IMR-90 (cell line): ENCODE data around the gene TECPR2. TPM values are rescaled to one million over a fixed set of nuclear protein-coding genes. Genes with fewer than 3 reads are reported as not detected.

Source experiments
- ATAC-seq: fragments of 200-7000 bp; cut with Tn5 transposase; 2 replicates; pipeline ENCODE4 v1.9.1; 2020; ENCODE audit warnings: low read depth, mild to moderate bottlenecking, moderate library complexity
- BruUV-seq: library from RNA; stranded (reverse); fragments of 400-500 nt; replicated peaks from 2 replicates; lab custom pipeline; 2021; lab: Mats Ljungman, UMichigan
- CTCF ChIA-PET: fragments of 300-600 bp; formaldehyde crosslinking; extraction: SDS; loops from one replicate; lab custom pipeline; 2021; ENCODE audit warnings: antibody characterized with exemption; lab: Yijun Ruan, JAX
- POLR2A ChIA-PET: fragments of 300-600 bp; sonication (Branson Sonifier 250); formaldehyde crosslinking; loops from one replicate; lab custom pipeline; 2022; ENCODE audit warnings: antibody characterized with exemption; ENCODE audit not compliant: unreplicated experiment; lab: Charles Lee
- DNase-seq: peaks from one replicate; pipeline ENCODE4 v3.0.0; 2013
- H2AFZ ChIP-seq: replicated peaks from 2 replicates; pipeline ENCODE3; 2013; ENCODE audit warnings: low read length, mild to moderate bottlenecking; ENCODE audit not compliant: poor library complexity
- H2AK5ac ChIP-seq: 2 replicates; pipeline ENCODE4 v1.6.1; 2013; ENCODE audit warnings: low read depth, low read length, inconsistent platforms
- H2AK9ac ChIP-seq: replicated peaks from 2 replicates; pipeline ENCODE3; 2013; ENCODE audit warnings: mild to moderate bottlenecking, low read depth, low read length, moderate library complexity; ENCODE audit not compliant: poor library complexity
- H2BK120ac ChIP-seq: 2 replicates; pipeline ENCODE4 v1.6.1; 2013; ENCODE audit warnings: low read depth, low read length, inconsistent platforms
- H2BK15ac ChIP-seq: 3 replicates; pipeline ENCODE4 v1.6.1; 2013; ENCODE audit warnings: low read depth, low read length, inconsistent platforms
- H2BK20ac ChIP-seq: 2 replicates; pipeline ENCODE4 v1.6.1; 2013; ENCODE audit warnings: low read depth, mild to moderate bottlenecking, inconsistent platforms, low read length, moderate library complexity
- H2BK5ac ChIP-seq: 2 replicates; pipeline ENCODE4 v1.6.1; 2013; ENCODE audit warnings: mild to moderate bottlenecking, low read depth, low read length, inconsistent platforms; ENCODE audit not compliant: poor library complexity, severe bottlenecking
- H3K14ac ChIP-seq: replicated peaks from 2 replicates; pipeline ENCODE4 v1.6.1; 2013; ENCODE audit warnings: low read depth, low read length, inconsistent platforms
- H3K18ac ChIP-seq: 2 replicates; pipeline ENCODE4 v1.6.1; 2013; ENCODE audit warnings: low read depth, low read length, control low read depth
- H3K23ac ChIP-seq: 2 replicates; pipeline ENCODE4 v1.6.1; 2013; ENCODE audit warnings: low read depth, low read length, inconsistent platforms
- H3K27ac ChIP-seq: 2 replicates; pipeline ENCODE4 v1.5.1; 2013; ENCODE audit warnings: mild to moderate bottlenecking, control low read depth, low read length; ENCODE audit not compliant: insufficient read depth
- H3K27me3 ChIP-seq: 2 replicates; pipeline ENCODE4 v1.6.1; 2013; ENCODE audit warnings: low read length; ENCODE audit not compliant: control insufficient read depth, insufficient read depth
- H3K36me3 ChIP-seq: 2 replicates; pipeline ENCODE4 v1.6.1; 2013; ENCODE audit warnings: low read length, mixed read lengths; ENCODE audit not compliant: control insufficient read depth, insufficient read depth
- H3K4ac ChIP-seq: 2 replicates; pipeline ENCODE4 v1.6.1; 2013; ENCODE audit warnings: low read depth, low read length, inconsistent platforms
- H3K4me1 ChIP-seq: 2 replicates; pipeline ENCODE4 v1.6.1; 2013; ENCODE audit warnings: low read length, mixed read lengths; ENCODE audit not compliant: control insufficient read depth, insufficient read depth
- H3K4me2 ChIP-seq: 2 replicates; pipeline ENCODE4 v1.6.1; 2013; ENCODE audit warnings: low read depth, mild to moderate bottlenecking, control low read depth, low read length, moderate library complexity
- H3K4me3 ChIP-seq: 2 replicates; pipeline ENCODE4 v1.5.1; 2013; ENCODE audit warnings: low read depth, mild to moderate bottlenecking, control low read depth, low read length, moderate library complexity; ENCODE audit not compliant: insufficient read depth
- H3K56ac ChIP-seq: 2 replicates; pipeline ENCODE4 v1.6.1; 2013; ENCODE audit warnings: low read length, inconsistent platforms; ENCODE audit not compliant: insufficient read depth; ENCODE audit errors: extremely low read depth
- H3K79me1 ChIP-seq, 2 experiments: 2 replicates each; pipeline ENCODE4 v1.6.1; 2013; ENCODE audit warnings: low read length in 2 of 2, inconsistent platforms in 1 of 2, low read depth in 1 of 2
- H3K9ac ChIP-seq: 2 replicates; pipeline ENCODE4 v1.6.1; 2013; ENCODE audit warnings: low read depth, low read length, control low read depth
- H3K9me1 ChIP-seq: 2 replicates; pipeline ENCODE4 v1.6.1; 2013; ENCODE audit warnings: low read length, inconsistent platforms; ENCODE audit not compliant: insufficient read depth
- H3K9me3 ChIP-seq: 2 replicates; pipeline ENCODE4 v1.6.1; 2013; ENCODE audit warnings: low read length; ENCODE audit not compliant: control insufficient read depth, insufficient read depth
- H4K20me1 ChIP-seq: 2 replicates; pipeline ENCODE4 v1.6.1; 2013; ENCODE audit warnings: low read length, inconsistent platforms; ENCODE audit not compliant: insufficient read depth
- H4K5ac ChIP-seq: 2 replicates; pipeline ENCODE4 v1.6.1; 2013; ENCODE audit warnings: mild to moderate bottlenecking, low read depth, low read length, control low read depth
- H4K8ac ChIP-seq, 2 experiments: 2 replicates each; pipeline ENCODE4 v1.6.1; 2013; ENCODE audit warnings: low read depth in 2 of 2, low read length in 2 of 2, control low read depth in 1 of 2, inconsistent platforms in 1 of 2
- H4K91ac ChIP-seq: 2 replicates; pipeline ENCODE4 v1.6.1; 2013; ENCODE audit warnings: low read depth, low read length, inconsistent platforms; ENCODE audit not compliant: insufficient read depth
- CHD1 ChIP-seq: IDR thresholded peaks from 2 replicates; pipeline ENCODE4 v1.6.1; 2012; ENCODE audit warnings: low read depth, low read length, improper control_type of control experiment
- FOS ChIP-seq: fragments of 150-350 bp; IDR thresholded peaks from 2 replicates; pipeline ENCODE4 v1.6.1; 2016; ENCODE audit warnings: low read depth, low read length
- MAFK ChIP-seq: IDR thresholded peaks from 2 replicates; pipeline ENCODE4 v1.6.1; 2012; ENCODE audit warnings: low read depth, low read length, improper control_type of control experiment
- WGBS, 2 experiments: methylation state at CpG; one replicate each; pipeline versions ENCODE4 v1.1.5 to v1.1.7; 2013; ENCODE audit warnings: missing lambda C conversion rate in 2 of 2; ENCODE audit not compliant: insufficient read length in 1 of 2; ENCODE audit errors: extremely low coverage in 2 of 2; 5-methylcytosine and 5-hydroxymethylcytosine counted together
- dilution Hi-C: fragments of 300-500 bp; cut with HindIII; formaldehyde crosslinking; loops from one replicate; pipeline ENCODE4 v1.14.3; 2018; ENCODE audit warnings: low sequenced_read_pairs; ENCODE audit not compliant: unreplicated experiment
- in situ Hi-C: fragments of 300-500 bp; cut with MboI; formaldehyde crosslinking; loops from 3 replicates; pipeline ENCODE4 v1.14.3; 2019; ENCODE audit warnings: low sequenced_read_pairs, inconsistent platforms, mixed read lengths
- intact Hi-C: fragments of 100-400 bp; cut with micrococcal nuclease; formaldehyde crosslinking; loops from 2 replicates; pipeline ENCODE4 v1.10.0; 2022
- polyA plus RNA-seq, 3 experiments: library from polyadenylated mRNA; depleted of rRNA; stranded (reverse); fragments of >200 nt; gene quantifications; 2 replicates each; pipeline ENCODE4 v1.2.3, GENCODE V29; 2012; ENCODE audit warnings: low replicate concordance in 1 of 3
- total RNA-seq: library from RNA; depleted of rRNA; stranded (reverse); fragments of >200 nt; gene quantifications from 2 replicates; pipeline ENCODE4 v1.2.3, GENCODE V29; 2012

The TECPR2 gene
- total and polyA plus RNA-seq, 2 of the 4 experiments (the other 2 are of a cell fraction): 9.5 to 11.7 TPM

GRCh38 chr14:102513899-102514772 is 151.4 kb downstream of the TECPR2 start:
- H3K4ac ChIP-seq: no peak overlapping the region
- no peak overlapping the region for H3K4me2 ChIP-seq
- H4K8ac ChIP-seq: no peak overlapping the region
- H2BK120ac ChIP-seq: no peak overlapping the region
- H2AK5ac ChIP-seq: no peak overlapping the region
- H3K56ac ChIP-seq: no peak overlapping the region
- peak overlapping the region; percentile 45 for H2AK9ac ChIP-seq
- H2BK15ac ChIP-seq: no peak overlapping the region
- ATAC-seq (no peak), DNase-seq (no peak)
- H3K18ac ChIP-seq: no peak overlapping the region
- H3K4me3 ChIP-seq: no peak overlapping the region
- in situ Hi-C loops: no loop called here
- TF ChIP-seq MAFK (peak; percentile 48; the same call in 1 of the 2 replicates), FOS (no peak), CHD1 (no peak)
- H3K9me1 ChIP-seq: peaks cover 6% of the 10 kb centered on the region; the same call in 1 of the 2 replicates
- H3K9me3 ChIP-seq: no peaks in the 10 kb centered on the region
- H3K79me1 ChIP-seq: no peaks in the 10 kb centered on the region; a peak in 1 of 4 replicates
- no peak overlapping the region for H3K9ac ChIP-seq
- dilution Hi-C loops: no loop called here
- intact Hi-C loops: no loop called here
- H3K36me3 ChIP-seq: no peaks in the 10 kb centered on the region
- no TSS peak for BruUV-seq
- H3K14ac ChIP-seq: no peak overlapping the region
- no peak overlapping the region for H2BK5ac ChIP-seq
- H3K23ac ChIP-seq: no peak overlapping the region
- H3K27me3 ChIP-seq: no peaks in the 10 kb centered on the region
- 83% methylated on average over 17 of the region's 21 CpGs; no CpG with 5 or more reads in 1 of the 2 experiments for WGBS, 2 experiments
- no peak overlapping the region for H4K5ac ChIP-seq
- ChIA-PET POLR2A (interaction anchor here (0.5 kb wide), 1 partner anchor 36 kb away, joined by 6 read pairs; no protein-coding TSS in a partner anchor), CTCF (interaction anchor here (0.7 kb wide), 1 partner anchor 77 kb away, joined by 3 read pairs; no protein-coding TSS in a partner anchor)
- no peak overlapping the region for H4K91ac ChIP-seq
- H4K20me1 ChIP-seq: no peaks in the 10 kb centered on the region
- H3K4me1 ChIP-seq: peaks cover 6% of the 10 kb centered on the region
- H3K27ac ChIP-seq: no peak overlapping the region
- no peak overlapping the region for H2BK20ac ChIP-seq
- no peak overlapping the region for H2AFZ ChIP-seq
